HL-60 (cell line): Measurements from ENCODE around the gene MAGI2.

ENCODE experiments used
- CTCF ChIP-seq: IDR thresholded peaks from one replicate; pipeline ENCODE4 v1.5.1; 2011; ENCODE audit warnings: low read length, control low read depth, inconsistent platforms; ENCODE audit not compliant: insufficient read depth
- GABPA ChIP-seq: IDR thresholded peaks from 2 replicates; pipeline ENCODE4 v1.6.1; 2012; ENCODE audit warnings: low read depth

GRCh38 chr7:78355834-78356233 lies 1097.6 kb downstream of the MAGI2 start:
- TF ChIP-seq CTCF (no peak), GABPA (no peak)
